Smooth muscle cell (in vitro differentiated cells): ENCODE data around the gene MPEG1. TPM values are rescaled to one million over a fixed set of nuclear protein-coding genes. Genes with fewer than 3 reads are reported as not detected.

Experiments
- DNase-seq: peaks from one replicate; lab custom pipeline; 2025; ENCODE audit not compliant: unreplicated experiment; lab: John Stamatoyannopoulos, UW
- H2AFZ ChIP-seq: fragments of 200-600 bp; sonication (generic); 2 replicates; pipeline ENCODE4 v1.6.0; 2016; ENCODE audit warnings: antibody characterized with exemption, low read depth, mild to moderate bottlenecking
- H3F3A ChIP-seq: fragments of 200-600 bp; sonication (generic); 2 replicates; pipeline ENCODE4 v1.6.0; 2017; ENCODE audit warnings: antibody characterized with exemption, low read depth
- H3K27ac ChIP-seq: fragments of 200-600 bp; sonication (generic); 2 replicates; pipeline ENCODE4 v1.5.1; 2016; ENCODE audit warnings: low read depth, mild to moderate bottlenecking
- H3K27me3 ChIP-seq: fragments of 200-600 bp; sonication (generic); 2 replicates; pipeline ENCODE4 v1.6.1; 2016; ENCODE audit warnings: low read depth, mild to moderate bottlenecking
- H3K36me3 ChIP-seq: fragments of 200-600 bp; sonication (generic); 2 replicates; pipeline ENCODE4 v1.5.1; 2016; ENCODE audit warnings: low read depth
- H3K4me1 ChIP-seq: fragments of 200-600 bp; sonication (generic); 2 replicates; pipeline ENCODE4 v1.5.1; 2016; ENCODE audit warnings: low read depth
- H3K4me2 ChIP-seq: fragments of 200-600 bp; sonication (generic); 2 replicates; pipeline ENCODE4 v1.6.0; 2016; ENCODE audit warnings: mild to moderate bottlenecking
- H3K4me3 ChIP-seq: fragments of 200-600 bp; sonication (generic); 2 replicates; pipeline ENCODE4 v1.5.1; 2016; ENCODE audit warnings: mild to moderate bottlenecking
- H3K79me2 ChIP-seq: fragments of 200-600 bp; sonication (generic); 2 replicates; pipeline ENCODE4 v1.6.0; 2016; ENCODE audit warnings: low read depth, mild to moderate bottlenecking
- H3K9ac ChIP-seq: fragments of 200-600 bp; sonication (generic); 2 replicates; pipeline ENCODE4 v1.6.0; 2016; ENCODE audit warnings: low read depth
- H3K9me3 ChIP-seq: fragments of 200-600 bp; sonication (generic); replicated peaks from 2 replicates; pipeline ENCODE4 v1.5.1; 2016; ENCODE audit warnings: low read depth
- H4K20me1 ChIP-seq: fragments of 200-600 bp; sonication (generic); 2 replicates; pipeline ENCODE4 v1.6.0; 2016; ENCODE audit warnings: low read depth
- CTCF ChIP-seq: fragments of 200-600 bp; sonication (generic); IDR thresholded peaks from 2 replicates; pipeline ENCODE4 v1.5.1; 2017; ENCODE audit warnings: borderline replicate concordance, mild to moderate bottlenecking, antibody characterized with exemption; ENCODE audit not compliant: insufficient read depth, poor library complexity, severe bottlenecking
- WGBS: methylation state at CpG from one replicate; pipeline ENCODE4 v1.1.7; 2016; ENCODE audit warnings: low lambda C conversion rate; 5-methylcytosine and 5-hydroxymethylcytosine counted together
- polyA plus RNA-seq: library from polyadenylated mRNA; unstranded; fragments of >200 nt; fragmentation: Nextera tagmentation; extraction: Ambion mirVana; gene quantifications from 2 replicates; pipeline ENCODE4 v1.2.1, GENCODE V29; 2016
- total RNA-seq: library from RNA; depleted of rRNA; stranded (reverse); fragments of >200 nt; gene quantifications from 2 replicates; pipeline ENCODE4 v1.2.3, GENCODE V29; 2014

The MPEG1 gene
- total and polyA plus RNA-seq, 2 experiments from 2014 or later: 0.07 to 0.13 TPM

DNA sequence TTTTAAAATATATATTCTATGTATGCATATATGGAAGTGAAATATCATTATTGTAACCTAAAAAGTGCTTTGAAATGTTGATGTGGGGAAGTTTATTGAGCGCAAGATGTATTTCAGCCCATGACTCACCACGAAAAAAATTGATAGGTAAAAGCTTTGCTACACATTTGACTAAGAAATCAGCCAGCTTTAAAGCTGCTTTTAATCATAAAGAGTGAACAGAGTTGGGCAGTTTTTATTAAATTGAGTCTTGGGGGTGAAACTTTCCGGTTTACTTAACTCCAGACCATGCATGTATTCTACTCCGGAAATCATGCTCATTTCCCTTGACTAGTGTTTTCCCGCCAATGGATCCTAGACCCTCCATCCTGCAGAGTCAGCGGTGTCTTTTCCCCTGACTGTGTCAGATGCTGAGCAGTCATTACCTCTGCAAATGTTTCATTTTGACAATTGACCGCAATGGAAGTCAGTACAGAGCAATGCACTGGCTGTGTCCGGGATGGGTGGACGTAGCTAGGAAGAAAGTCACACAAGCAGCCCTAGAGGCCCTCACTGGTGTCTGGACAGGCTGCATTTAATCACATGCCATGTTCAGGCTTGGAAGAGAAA lies 47.2 kb upstream of the MPEG1 start:
- Histone ChIP-seq H3K79me2 (no peaks in the 10 kb centered on the region), H3K4me2 (no peak overlapping the region), H2AFZ (no peak overlapping the region), H4K20me1 (no peaks in the 10 kb centered on the region), H3F3A (no peaks in the 10 kb centered on the region), H3K36me3 (no peaks in the 10 kb centered on the region), H3K4me1 (no peaks in the 10 kb centered on the region), H3K4me3 (no peak overlapping the region), H3K27ac (no peak overlapping the region), H3K27me3 (no peaks in the 10 kb centered on the region), H3K9me3 (no peaks in the 10 kb centered on the region), H3K9ac (no peak overlapping the region)
- no peak for DNase-seq
- TF ChIP-seq CTCF: no peak
- 95% methylated on average over 9 of the region's 9 CpGs for WGBS

GRCh38 chr11:59259047-59259446 lies 46.3 kb upstream of the MPEG1 start:
- no peaks in the 10 kb centered on the region for H4K20me1 ChIP-seq
- H3F3A ChIP-seq: no peaks in the 10 kb centered on the region
- no peak for TF ChIP-seq CTCF
- H3K27me3 ChIP-seq: no peaks in the 10 kb centered on the region
- no peak for DNase-seq
- no peak overlapping the region for H3K4me3 ChIP-seq
- no peak overlapping the region for H3K9ac ChIP-seq
- H3K4me1 ChIP-seq: no peaks in the 10 kb centered on the region
- no peaks in the 10 kb centered on the region for H3K36me3 ChIP-seq
- WGBS: 80% methylated on average over 4 of the region's 4 CpGs
- H3K79me2 ChIP-seq: no peaks in the 10 kb centered on the region
- H3K9me3 ChIP-seq: no peaks in the 10 kb centered on the region
- no peak overlapping the region for H2AFZ ChIP-seq
- H3K4me2 ChIP-seq: no peak overlapping the region
- no peak overlapping the region for H3K27ac ChIP-seq

DNA sequence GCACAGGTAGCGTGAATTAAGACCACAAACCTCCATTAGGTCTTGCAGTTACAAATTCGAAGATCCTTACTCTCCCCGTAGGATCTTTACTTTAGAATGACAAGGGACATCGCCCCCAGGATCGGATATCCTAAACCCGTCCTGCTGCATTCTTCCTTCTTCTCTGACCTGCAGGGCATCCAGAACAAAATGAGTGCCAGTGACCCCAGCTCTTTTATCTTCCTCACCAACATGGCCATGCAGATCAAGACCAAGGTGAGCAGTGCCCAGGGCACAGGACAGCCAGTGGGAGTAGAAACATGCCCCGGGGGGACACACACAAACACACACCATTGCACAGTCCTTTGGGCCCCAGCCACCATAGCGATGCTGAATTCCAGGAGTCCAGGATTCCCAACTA lies 42.6 kb upstream of the MPEG1 start:
- H3K4me2 ChIP-seq: no peak overlapping the region
- TF ChIP-seq CTCF: no peak
- no peaks in the 10 kb centered on the region for H4K20me1 ChIP-seq
- 43% methylated on average over 8 of the region's 8 CpGs for WGBS
- no peak for DNase-seq
- no peak overlapping the region for H3K4me3 ChIP-seq
- H3K27me3 ChIP-seq: no peaks in the 10 kb centered on the region
- no peak overlapping the region for H2AFZ ChIP-seq
- H3K27ac ChIP-seq: no peak overlapping the region
- no peak overlapping the region for H3K9ac ChIP-seq
- no peaks in the 10 kb centered on the region for H3K9me3 ChIP-seq
- no peaks in the 10 kb centered on the region for H3F3A ChIP-seq
- H3K79me2 ChIP-seq: no peaks in the 10 kb centered on the region
- H3K36me3 ChIP-seq: no peaks in the 10 kb centered on the region
- no peaks in the 10 kb centered on the region for H3K4me1 ChIP-seq

DNA sequence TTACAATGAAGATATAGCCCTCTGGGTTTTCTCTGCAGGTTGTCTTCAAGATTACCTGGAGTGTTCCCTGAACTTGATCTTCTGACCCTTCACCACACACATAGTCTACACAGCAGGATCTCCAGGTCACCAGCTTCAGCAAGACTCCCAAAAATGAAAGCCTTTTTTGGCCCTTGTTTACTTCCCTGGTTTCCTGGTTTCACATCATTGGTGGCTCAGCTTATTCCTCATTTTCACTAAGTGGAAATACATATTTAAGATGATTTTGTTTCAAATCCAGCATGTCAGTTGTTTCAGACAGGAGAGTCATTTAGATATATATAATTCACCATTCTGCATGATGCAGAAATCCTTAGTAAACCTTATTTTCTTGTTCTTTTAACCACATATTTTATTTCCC lies 41.6 kb upstream of the MPEG1 start:
- H3F3A ChIP-seq: no peaks in the 10 kb centered on the region
- H3K4me1 ChIP-seq: no peaks in the 10 kb centered on the region
- no peak overlapping the region for H3K4me3 ChIP-seq
- no peaks in the 10 kb centered on the region for H3K79me2 ChIP-seq
- no peak overlapping the region for H3K27ac ChIP-seq
- no peak overlapping the region for H3K9ac ChIP-seq
- no peak for TF ChIP-seq CTCF
- H3K9me3 ChIP-seq: no peaks in the 10 kb centered on the region
- no peak overlapping the region for H3K4me2 ChIP-seq
- H2AFZ ChIP-seq: no peak overlapping the region
- DNase-seq: no peak
- no peaks in the 10 kb centered on the region for H3K36me3 ChIP-seq
- no peaks in the 10 kb centered on the region for H3K27me3 ChIP-seq
- no peaks in the 10 kb centered on the region for H4K20me1 ChIP-seq
